Right lung (tissue), 5 donors: ENCODE data around the gene FLNB. TPM values are rescaled to one million over a fixed set of nuclear protein-coding genes. Genes with fewer than 3 reads are reported as not detected.
"Not testable (repeated sequence)": the region's sequence is repeated elsewhere in the genome, so short reads cannot be mapped to it uniquely, and the experiment has no call there.

ENCODE experiments used
- DNase-seq, 2 donors: peaks; one replicate each; pipeline ENCODE4 v3.0.0-alpha.2; 2013
- polyA plus RNA-seq, 5 donors: library from polyadenylated mRNA; unstranded; fragments of 120-200 nt; gene quantifications; one replicate each; pipeline versions ENCODE4 v1.2.1 to v1.2.3, GENCODE V29; 2013; ENCODE audit warnings: inconsistent platforms in 1 of 5, low replicate concordance in 1 of 5; ENCODE audit not compliant: insufficient read length in 5 of 5, insufficient read depth in 1 of 5

FLNB gene
- polyA plus RNA-seq, 5 donors = 80.3 to 103 (median 83.0) TPM

DNA sequence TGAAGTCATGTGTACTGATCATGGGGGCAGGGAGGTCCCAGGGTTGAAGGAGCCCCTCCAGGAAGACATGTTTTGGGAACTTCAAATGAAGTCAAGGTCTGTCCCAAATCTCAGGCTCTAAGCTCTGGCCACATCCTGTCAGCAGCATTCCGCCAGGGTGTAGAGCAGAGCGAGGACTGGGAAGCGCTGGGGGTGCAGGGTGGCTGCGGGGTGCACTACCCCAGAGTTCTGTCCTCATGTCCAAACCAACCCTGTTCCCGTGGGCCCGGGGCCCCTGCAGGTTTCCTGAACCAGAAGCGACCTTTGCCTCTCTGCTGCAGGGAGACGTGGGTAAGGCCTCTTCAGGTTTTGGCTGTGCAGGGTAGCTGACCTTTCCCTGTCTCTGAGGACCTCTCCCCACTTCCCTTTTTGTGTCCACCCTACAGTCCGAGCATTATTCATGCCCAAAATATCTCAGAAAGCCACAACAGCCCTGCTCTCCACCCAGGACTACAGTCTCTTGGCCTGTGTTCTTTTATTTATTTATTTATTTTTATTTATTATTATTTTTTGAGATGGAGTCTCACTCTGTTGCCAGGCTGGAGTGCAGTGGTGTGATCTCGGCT is 26.6 kb upstream of the FLNB start:
- DNase-seq = no peak

DNA sequence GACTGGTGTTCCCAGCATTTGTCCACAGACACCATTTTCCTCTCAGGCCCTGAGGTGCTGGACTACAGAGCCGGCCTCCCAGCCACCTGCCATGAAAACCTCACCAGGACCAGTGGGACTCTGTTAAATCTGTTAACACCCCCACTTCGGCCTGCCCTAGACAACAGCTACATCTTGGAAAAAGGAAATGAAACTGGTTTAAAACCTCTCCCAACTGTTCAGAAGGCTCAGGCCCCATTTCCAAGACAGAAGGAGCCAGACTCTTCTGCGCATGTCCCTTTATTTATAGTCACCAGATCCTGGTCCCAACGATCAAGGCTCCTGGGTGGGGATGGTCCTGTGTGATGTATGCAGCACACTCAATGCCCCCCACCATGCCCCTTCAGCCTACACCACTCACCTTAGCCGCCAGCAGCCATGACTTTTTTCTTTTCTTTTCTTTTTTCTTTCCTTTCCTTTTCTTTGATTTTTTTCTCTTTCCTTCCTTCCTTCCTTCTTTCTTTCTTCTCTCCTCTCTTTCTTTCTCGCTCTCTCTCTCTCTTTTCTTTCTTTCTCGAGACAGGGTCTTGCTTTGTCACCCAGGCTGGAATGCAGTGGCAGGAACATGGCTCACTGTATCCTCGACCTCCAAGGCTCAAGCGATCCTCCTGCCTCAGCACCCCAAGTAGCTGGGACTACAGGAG is 25.5 kb upstream of the FLNB start:
- no peak for DNase-seq

DNA sequence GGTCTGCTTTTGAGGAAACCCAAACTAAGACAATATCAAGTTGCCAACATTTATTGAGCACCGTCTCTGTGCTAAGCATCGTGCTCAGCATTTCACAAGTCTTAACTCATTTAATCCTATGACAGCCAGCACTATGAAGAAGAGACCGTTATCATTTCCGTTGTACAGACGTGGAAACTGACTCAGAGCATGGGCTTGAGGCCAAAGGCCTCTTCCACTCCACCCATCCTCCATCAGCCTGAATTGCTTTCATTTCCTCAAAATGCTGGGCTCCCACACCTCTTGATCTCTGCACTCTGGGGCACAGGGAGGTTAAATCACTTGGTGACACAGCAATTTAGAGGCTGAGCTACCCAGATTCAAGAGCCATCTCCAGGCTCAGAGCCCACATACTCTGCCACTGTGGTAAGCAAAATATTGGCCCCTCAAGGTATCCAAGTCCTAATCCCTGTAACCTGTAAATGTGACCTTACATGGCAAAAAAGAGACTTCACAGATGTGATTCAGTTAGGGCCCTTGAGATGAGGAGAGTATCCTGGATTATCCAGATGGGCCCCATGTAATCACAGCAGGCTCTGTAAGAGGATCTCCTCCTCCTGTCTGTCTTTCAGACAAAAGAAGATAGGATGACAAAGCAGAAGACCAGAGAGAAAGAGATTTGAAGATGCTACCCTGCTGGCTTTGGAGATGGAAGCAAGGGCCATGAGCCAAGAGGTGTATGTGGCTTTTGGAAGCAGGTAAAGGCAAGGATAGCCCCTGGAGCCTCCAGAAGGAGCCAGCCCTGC is 24.3 kb upstream of the FLNB start:
- no peak for DNase-seq

DNA sequence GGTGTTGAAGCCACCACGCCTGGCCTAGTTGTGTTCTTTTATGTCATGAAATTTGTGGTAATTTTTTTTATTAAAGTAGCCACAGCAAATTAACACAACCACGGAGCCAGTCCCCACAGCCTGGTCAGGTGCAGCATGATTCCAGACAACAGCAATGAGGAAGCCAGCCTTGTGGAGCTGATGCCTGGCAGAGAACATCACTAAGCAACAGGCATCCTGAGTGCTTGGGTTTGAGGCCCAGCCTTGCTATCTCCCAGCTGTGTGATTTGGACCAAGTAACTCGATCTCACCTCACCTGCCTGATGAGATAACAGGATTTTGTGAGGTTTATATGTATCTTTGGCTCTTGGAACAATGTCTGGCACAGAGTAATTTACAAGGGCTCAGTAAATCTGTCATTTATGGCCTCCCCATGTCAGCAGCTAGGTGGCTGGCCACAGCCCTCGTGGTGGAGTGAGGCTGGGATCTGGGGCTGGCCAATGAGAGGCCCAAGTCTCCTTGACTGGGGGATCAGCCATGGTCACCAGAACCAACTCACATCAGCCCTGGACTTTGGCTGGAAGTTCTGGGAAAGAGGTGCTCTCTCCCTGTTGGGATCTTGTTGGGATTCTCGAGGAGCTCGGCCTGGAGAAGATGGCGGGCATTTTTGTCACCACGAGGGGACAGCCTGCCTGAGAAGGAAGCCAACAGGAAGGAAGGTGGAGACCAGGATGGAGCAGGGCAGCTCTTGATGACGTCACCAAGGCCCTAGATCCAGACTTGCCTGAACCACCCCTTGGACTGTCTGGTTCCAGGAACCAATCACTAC is 22.8 kb upstream of the FLNB start:
- no peak for DNase-seq

DNA sequence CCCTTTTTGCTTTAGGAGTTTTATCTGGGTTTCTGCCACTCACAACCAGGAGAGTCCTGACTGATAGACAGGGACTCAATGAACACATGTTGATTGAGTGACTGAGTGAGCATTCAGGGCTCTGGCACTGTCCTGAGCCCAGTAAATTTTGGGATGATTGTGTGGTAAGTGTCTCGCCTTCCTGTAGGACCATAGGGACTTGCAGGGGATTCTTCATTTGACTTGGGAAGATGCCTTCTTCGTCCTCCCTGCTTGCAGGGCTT is 22.3 kb upstream of the FLNB start:
- DNase-seq = no peak

DNA sequence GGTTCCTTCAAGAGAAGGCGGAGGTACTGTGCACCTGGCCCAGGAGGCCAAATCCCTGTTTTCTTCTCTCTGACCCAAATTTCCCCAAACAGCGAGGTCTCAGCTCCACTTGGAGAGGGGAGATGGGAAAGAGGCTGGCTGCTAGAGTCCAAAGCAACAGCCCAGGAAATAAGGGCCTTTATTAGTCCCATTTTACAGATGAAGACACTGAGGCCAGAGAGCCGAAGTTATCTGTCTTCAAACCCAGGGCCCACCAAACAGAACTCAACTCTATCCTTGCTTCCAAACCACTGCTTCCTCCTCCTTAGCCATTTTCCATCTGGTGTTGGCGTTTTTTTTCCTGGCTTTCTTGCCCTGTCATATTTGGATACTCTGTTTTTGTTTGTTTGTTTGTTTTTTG is 22.0 kb upstream of the FLNB start:
- no peak for DNase-seq

DNA sequence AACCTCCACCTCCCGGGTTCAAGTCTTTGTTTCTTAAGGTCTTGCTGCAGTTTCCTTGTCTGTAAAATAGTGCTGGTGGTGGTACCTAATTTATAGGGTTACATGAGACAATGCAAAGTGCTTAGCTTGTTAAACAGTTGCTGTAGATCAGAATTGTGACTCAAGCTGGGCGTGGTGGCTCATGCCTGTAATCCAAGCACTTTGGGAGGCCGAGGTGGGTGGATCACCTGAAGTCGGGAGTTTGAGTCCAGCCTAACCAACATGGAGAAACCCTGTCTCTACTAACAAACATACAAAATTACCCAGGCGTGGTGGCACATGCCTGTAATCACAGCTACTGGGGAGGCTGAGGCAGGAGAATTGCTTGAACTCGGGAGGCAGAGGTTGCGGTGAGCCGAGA is 19.0 kb upstream of the FLNB start:
- not testable (repeated sequence) for DNase-seq

DNA sequence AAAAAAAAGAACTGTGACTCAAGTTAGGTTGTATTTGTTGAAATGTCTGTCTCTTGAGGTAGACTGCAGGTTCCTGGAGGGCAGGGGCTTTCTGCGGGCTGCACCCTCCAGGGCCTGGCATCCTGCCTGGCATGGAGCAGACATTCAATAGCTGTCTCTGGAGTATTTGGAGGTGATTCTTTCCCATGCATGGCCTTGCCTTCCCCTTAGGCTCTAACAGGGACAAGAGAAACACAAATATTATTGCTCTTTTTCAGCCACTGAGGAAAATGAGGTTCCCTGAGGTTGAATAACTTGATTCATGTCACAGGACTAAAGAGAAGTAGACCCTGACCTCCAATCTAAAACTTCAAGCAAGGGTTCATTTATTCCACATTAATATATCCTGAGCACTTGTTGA is 18.6 kb upstream of the FLNB start:
- DNase-seq = no peak

DNA sequence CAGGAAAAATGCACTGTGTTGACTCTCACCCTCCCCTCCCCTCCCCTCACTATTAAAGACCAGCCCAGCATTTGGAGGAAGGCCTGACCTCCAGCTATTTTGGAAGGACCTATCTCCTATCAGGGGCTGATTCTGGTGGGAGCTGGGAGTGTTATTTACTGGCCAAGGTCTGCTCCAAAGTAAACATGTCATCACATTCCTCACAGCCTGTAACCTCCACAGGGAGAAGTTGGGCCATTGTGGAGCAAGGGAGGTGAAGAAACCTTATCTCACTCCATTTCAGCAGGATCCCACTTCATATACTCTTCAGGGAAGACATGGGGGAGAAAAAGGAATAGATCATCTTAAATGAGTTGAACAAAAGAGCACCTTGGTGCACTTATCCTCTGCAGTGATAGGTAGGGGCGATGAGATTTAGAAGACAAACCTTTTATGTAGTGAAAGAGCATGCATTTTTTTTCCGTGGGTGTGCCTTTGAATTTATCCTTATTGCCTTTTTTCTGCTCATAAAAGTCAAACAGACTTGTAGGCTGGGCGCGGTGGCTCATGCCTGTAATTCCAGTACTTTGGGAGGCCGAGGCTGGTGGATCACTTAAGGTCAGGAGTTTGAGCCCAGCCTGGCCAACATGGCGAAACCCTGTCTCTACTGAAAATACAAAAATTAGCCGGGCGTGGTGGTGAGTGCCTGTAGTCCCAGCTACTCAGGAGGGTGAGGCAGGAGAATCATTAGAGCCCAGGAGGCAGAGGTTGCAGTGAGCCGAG is 15.6 kb upstream of the FLNB start:
- DNase-seq = no peak

DNA sequence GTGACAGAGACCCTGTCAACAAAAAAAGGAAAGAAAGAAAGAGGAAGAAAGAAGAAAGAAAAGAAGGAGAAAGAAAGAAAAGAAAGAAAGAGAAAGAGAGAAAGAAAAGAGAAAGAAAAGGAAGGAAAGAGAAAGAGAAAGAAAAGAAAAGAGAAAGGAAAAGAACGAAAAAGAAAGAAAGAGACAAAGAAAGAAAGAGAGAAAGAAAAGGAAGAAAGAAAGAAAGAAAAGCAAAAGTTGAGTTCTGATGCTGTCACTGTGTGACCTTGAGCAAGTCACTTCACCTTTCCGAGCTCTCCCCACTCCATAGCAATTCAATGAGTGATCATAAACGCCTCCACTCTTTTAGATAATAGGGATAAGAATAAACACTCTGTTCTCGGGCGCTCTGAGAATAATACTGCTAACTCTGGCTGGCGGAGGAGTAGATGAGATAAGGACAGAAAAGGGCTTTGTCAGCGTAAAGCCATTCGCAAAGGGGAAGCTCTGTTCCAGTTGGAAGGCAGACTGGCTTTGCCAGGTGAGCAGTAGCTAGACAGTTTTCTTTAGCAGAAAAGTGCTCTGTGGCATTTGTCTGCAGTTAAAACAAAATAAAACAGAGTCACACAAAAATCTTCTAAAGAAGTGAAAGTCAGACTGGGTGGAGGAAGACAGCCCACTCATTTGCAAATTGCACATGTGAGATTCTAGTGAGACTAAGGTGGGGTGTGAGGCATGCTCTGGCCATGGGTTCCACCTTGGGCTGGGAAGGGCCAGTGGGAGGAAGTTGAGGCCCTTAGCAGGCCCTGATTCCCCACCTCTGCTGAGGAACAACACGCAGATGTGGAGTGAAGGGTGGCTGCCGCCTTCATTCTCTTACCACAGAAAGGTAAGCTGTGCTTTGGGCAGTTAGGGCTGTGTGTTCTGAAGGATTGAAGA is 9.6 kb upstream of the FLNB start:
- no peak for DNase-seq

DNA sequence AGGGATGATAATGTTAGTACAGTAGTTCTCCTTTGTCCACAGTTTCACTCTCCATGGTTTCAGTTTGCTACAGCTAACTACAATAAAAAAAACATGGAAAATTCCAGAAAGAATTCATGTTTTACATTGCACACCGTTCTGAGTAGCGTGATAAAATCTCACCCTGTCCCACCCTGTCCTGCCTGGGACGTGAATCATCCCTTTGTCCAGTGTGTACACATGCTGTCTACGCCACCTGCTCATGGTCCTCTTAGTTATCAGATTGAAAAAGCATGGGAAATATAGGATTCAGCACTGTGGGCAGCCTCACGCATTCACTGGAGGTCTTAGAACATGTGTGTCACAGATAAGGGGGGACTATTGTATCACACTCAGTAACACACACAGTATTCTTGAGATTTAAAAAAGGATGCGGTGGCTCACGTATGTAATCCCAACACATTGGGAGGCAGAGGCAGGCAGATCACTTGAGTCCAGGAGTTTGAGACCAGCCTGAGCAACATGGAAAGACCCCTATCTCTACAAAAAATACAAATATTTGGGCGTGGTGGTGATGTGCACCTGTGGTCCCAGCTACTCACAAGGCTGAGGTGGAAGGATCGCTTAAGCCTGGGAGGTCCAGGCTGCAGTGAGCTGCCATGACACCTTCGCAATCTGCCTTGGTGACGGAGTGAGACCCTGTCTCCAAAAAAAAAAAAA is 8.7 kb upstream of the FLNB start:
- no peak for DNase-seq

DNA sequence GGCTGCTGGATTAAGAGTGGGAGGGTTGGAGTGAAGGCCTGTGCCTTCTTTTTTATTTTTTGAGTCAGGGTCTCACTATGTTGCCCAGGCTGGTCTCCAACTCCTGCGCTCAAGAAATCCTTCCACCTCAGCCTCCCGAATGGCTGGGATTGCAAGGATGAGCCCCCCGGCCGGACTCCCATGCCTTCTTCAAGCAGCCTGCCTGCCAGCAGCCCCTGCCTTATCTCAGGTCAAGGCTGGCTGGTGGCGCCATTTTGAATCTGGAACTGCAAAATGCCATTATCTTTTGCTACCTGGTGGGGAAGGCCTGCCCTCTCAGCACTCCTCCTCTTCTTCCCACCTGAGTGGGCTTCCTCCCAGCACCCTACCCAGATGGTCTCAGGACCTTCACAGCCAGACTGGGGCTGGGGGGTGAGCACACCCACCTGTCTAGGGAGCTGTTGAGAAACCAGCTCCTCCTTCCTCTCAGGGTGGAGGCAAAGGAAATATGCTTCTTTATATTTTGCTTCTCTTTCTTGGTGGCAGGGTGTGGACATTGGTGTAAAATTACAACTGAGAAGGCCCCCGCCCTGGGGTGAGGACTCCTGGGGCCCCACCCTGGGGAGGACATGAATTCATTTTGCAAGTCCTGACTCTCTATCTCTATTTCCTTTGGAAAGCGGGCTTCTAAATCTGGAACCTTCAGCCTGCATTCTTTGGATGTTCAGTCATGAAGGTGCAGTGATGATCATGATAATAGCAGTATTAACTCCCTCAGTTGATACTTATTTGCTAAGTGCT is 7.7 kb upstream of the FLNB start:
- DNase-seq = no peak

DNA sequence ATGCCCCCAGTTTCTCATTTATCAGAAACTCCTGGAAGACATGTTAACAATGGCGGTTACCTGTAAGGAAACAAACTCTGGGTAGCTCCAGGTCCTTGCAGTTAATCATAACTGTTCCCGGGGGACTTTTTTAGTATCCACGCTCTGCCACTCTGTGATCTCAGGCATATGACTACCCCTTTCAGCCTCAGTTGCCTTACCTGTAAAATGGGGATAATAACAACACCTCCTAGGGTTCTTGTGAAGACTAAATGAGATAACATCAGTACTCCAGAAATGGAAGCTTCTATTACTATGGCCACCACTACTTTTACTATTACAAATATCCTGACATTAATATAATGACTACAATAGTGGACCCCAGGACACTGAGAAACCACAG is 7.1 kb upstream of the FLNB start:
- DNase-seq = no peak

DNA sequence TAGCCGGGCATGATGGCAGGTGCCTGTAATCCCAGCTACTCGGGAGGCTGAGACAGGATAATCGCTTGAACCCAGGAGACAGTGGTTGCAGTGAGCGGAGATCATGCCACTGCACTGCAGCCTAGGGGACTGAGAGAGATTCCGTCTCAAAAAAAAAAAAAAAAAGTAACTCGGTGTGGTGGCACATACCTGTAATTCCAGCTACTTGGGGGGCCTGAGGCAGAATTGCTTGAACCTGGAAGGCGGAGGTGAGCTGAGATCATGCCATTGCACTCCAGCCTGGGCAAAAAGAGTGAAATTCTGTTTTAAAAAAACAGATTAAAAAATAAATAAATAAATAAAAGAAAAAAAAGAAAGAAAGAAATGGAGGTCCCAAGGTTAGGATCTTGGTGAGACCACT is 6.2 kb upstream of the FLNB start:
- DNase-seq = no peak

DNA sequence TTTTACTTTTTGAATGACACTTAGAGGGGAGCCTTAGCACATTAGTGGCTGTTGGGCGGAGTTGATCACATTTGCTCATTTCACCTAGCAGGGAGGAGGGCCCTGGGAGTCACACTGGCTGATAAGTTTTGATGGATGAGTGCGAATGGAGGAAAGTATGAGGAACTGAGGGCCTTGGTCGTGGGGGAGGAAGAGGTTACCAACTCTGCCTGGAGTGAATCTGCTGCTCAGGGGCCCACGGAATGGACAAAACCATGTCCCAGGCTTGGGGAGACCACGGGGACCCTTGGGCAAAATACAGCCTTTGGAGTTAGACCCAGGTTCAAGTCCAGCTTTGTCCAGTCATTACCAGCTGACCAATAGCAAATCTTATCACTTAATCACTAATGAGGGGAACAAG is 5.1 kb upstream of the FLNB start:
- DNase-seq = no peak

DNA sequence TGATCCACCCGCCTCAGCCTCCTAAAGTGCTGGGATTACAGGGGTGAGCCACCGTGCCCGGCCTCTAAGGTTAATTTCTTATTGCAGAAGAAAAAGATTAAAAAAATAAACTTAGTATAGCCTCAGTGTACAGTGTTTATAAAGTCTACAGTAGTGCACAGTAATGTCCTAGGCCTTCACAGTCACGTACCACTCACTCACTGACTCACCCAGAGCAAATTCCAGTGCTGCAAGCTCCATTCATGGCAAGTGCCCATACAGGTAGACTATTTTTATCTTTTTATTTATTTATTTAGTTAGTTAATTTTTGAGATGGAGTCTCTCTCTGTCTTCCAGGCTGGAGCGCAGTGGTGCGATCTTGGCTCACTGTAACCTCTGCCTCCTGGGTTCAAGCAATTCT is 3.2 kb upstream of the FLNB start:
- DNase-seq = no peak

DNA sequence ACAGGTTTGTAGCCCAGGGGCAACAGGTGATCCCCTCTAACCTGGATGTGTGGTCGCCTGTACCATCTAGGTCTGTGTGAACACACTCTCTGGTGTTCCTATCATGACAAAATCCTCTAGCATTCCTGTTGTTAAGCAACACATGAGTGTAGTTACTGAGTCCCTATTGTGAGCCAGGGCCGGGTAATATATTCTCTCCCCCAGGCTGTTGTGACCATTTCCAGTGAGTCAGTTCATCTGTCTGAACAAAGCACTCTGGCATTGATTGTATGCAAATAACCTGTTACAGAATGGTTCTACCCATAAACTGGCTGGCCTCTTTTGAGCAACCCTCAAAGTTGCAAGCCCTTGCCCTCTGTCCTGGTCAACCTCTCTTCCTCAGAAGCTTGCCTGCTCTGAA is 2.6 kb upstream of the FLNB start:
- no peak for DNase-seq

DNA sequence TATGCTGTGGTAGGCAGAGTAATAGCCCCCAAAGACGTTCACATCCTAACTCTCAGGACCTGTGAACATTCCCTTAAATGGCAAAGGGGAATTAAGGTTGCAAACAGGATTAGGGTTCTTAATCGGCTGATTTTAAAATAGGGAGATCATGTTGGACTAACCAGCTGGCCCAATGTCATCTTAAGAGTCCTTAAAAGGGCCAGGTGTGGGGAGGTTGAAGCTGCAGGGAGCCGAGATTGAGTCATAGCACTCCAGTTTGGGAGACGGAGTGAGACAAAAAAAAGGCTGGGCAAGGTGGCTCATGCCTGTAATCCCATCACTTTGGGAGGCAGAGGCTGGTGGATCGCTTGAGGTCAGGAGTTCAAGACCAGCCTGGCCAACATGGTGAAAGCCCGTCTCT is 1.6 kb upstream of the FLNB start:
- no peak for DNase-seq

DNA sequence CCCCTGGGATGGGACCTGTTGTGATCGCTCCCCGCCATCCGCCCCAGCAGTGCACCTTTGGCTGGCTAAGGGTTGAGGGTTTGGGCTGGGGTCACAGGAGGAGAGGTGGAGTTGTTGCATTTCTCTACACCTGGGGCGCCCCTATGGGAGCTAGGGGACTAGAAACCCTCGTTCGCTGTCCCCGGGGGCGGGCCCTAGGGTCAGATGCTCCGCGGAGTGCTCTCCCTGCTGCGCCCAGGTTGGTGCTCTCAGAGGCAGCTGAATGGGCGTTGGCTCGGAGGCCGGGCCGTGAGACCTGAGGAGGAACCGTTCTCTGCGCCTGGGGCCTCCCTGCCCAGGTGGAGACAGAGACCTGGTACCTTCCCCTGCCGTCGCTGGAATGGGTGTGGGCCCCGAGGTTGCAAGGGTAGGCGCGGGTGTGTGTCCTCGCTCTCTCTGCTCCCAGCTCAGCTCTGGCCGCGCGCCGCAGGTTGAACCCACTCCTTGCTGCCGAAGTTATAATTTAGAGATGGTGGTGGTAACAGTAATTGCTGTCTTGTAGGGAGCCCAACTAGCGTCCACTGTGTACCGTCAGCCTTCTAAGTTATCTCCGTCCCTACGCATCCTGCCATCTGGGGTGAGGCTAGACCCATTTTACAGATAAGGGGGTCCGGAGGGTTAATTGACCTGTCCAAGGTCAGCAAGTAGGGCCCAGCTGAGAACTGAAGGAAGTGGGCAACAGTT is 965 bp downstream of the FLNB start:
- DNase-seq = no peak
